Inferior parietal cortex (tissue), 1 donor: ENCODE results near the gene CFC1B.
"Not testable (repeated sequence)": the region's sequence is repeated elsewhere in the genome, so short reads cannot be mapped to it uniquely, and the experiment has no call there.

Experiments
- DNase-seq: peaks from one replicate; pipeline ENCODE4 v3.0.0-alpha.2; 2016; ENCODE audit errors: extremely low spot score

CFC1B gene

DNA sequence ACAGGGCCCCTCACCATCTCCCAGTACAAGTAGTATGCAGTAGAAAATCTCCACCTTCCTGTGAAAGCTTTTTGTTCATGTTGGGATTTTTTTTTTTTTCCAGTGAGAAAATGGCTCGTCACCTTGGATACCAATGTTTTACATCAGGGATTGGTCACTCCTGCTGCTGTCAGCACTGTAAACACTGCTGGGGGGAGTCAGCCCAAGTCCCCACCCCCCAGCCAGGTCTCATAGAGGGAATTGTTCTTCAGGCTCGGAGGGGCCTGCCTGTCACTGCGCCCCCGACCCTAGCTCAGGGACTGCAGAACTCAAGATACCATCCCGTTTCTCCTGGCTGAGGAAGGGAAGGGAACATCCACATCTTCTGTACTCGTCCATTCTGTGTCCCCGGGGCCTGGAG, at the start of gene CFC1B:
TSS of gene CFC1B (plus strand) at position 231 of the 400 bp plus-strand sequence. CDS start 263 bp downstream, outside the sequence.
- not testable (repeated sequence) for DNase-seq

- DNase-seq, result not testable (repeated sequence)
Observed at GRCh38 chr2:130491073-130491472, 29.9 kb upstream of the CFC1B start.

GRCh38 chr2:130509228-130509627, 11.8 kb upstream of the CFC1B start, which contains the start of gene POTEI:
Gene POTEI, minus strand, starts transcription at chr2:130509328. Its CDS starts 93 bp downstream, at chr2:130509235.
- DNase-seq, result not testable (repeated sequence)

- not testable (repeated sequence) for DNase-seq
Observed at GRCh38 chr2:130510807-130511746, 9.9 kb upstream of the CFC1B start.

GRCh38 chr2:130511747-130512451, 9.1 kb upstream of the CFC1B start:
- not testable (repeated sequence) for DNase-seq

GRCh38 chr2:130518516-130519106, 2.4 kb upstream of the CFC1B start:
- DNase-seq, result not testable (repeated sequence)

- DNase-seq, result not testable (repeated sequence)
Observed at GRCh38 chr2:130522390-130522789, 1.4 kb downstream of the CFC1B start.

GRCh38 chr2:130527365-130527967, 6.4 kb downstream of the CFC1B start:
- not testable (repeated sequence) for DNase-seq

DNA sequence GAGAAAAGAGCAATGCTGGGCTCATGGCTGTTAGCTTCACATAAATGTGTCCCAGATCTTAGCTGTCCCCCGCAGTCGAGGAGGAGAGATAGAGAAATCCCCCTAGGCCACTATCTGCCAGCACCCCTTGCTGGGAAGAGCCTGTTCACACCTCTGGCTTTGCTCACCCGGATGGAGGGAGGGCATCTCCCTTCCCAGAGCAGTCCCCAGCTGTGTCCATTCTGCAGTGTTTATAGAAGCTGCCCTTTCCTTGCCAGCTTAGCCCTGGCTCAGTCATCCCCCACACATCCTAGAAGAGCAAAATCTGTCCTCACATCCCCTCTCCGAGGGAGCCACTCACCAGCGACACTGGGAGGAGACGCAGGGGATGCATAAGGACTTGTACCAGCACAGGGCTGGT, 8.5 kb downstream of the CFC1B start:
- not testable (repeated sequence) for DNase-seq

DNA sequence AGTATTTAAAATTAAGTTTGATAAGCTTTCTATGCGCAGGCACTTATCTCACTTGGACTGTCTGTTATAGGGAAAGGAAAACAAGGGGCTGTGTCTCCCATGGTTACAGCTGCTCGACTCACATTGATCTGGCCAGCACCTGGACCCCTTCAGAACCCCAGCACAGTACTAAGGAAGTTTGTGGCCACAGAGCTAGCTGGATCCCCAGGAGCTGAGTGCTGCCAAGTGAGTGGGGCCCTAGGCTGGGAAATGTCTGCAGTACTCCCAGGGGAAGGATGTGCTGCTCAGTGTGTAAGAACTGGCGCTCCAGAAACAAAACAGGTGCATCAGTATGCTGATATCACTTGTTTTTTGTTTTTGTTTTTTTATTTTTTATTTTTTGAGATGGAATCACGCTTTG, 9.2 kb downstream of the CFC1B start:
- DNase-seq, result not testable (repeated sequence)

- DNase-seq, result not testable (repeated sequence)
Observed at GRCh38 chr2:130531225-130531624, 10.2 kb downstream of the CFC1B start.

DNA sequence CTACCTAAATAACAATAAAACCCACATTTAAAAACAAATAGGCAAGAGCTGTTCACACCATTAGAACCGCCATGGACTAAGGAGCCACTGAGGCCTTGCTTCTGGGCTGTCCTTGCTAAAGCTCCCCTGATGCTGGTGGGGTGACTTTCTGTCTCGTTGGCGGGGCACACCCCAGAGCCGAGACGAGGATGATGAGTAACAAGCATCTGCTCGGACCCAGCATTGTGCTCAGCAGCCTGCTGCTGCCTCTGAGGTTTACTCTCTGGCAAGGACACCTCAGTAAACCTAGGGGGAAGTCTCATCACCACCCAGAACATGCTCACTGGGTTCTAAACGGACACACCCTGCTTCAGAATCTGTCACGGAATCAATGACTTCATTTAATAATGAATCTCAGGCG, 10.7 kb downstream of the CFC1B start:
- not testable (repeated sequence) for DNase-seq

- not testable (repeated sequence) for DNase-seq
Observed at GRCh38 chr2:130536654-130537053, 15.6 kb downstream of the CFC1B start.

DNA sequence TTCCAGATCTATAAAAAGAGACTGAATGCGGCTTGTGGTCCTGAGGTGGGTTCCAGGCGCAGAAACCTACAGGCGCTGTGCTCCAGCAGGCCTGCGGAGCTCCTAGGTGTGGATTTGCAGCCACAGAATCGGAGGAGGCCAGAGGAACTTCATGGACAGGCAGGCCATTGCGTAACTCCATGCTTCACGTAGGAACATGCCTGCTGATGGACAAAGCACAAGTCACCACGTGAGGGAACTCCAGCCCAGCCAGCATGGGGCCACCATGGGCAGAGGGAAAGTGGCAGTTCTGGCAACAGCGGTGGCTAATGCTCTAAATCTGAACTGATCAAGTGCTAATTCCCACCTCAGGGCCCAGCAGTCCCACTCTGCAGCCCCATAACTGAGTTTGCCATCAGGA, 17.2 kb downstream of the CFC1B start:
- DNase-seq, result not testable (repeated sequence)

DNA sequence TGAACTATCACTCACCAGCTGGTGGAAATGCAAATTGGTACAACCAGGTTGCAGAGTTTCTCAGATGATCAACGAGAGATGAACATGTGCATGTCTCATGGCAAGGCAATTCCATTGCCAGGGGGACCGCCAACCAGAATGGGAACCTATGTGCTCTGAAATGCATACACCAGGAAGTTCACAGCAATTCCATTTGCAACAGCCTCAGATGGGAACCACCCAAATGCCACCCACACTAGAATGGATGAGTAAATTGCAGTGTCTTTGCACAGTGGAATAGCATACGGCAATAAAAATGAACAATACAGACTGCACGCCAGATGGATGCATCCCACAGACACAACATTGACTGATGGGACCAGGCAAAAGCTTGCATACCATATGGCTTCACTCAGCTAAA, 21.8 kb downstream of the CFC1B start:
- DNase-seq, result not testable (repeated sequence)

GRCh38 chr2:130543785-130544528, 22.9 kb downstream of the CFC1B start:
- DNase-seq, result not testable (repeated sequence)

DNA sequence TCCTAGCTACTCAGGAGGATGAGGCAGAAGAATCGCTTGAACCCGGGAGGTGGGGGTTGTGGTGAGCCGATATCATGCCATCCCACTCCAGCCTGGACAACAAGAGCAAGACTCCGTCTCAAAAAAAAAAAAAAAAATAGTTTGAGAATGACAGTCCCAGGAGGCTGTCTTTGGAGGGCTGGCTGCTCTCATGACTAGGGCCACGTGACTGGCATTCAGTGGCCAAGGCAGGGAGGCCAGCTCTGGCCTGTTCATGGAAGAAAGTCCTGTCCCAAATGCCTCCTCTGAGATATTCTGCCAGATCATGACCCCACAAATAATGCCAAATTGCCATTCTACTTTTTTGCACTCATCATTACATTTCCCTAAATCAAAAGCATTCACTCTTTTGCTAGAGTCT, 24.0 kb downstream of the CFC1B start:
- not testable (repeated sequence) for DNase-seq

- DNase-seq, result not testable (repeated sequence)
Observed at GRCh38 chr2:130548418-130548817, 27.4 kb downstream of the CFC1B start.

DNA sequence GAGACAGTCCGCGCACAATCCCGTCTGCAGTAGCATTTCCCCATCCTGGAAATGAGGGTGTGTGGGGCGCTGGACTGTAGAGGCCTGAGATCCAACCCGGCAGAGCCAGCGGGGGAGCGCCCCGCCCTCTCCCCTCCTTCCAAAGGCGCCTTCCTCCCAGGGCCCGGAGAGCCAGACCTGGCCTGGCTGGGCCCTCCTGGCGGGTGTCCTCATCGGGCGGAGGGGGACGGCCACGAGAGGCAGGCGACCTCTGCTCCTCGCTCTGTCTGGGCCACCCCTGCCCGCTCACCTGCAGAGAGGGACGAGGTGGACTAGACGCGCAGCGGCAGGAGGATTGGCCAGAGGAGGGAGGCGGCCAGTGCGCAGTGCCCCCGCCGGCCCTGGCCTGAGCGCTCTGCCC, 28.5 kb downstream of the CFC1B start:
- DNase-seq, result not testable (repeated sequence)

DNA sequence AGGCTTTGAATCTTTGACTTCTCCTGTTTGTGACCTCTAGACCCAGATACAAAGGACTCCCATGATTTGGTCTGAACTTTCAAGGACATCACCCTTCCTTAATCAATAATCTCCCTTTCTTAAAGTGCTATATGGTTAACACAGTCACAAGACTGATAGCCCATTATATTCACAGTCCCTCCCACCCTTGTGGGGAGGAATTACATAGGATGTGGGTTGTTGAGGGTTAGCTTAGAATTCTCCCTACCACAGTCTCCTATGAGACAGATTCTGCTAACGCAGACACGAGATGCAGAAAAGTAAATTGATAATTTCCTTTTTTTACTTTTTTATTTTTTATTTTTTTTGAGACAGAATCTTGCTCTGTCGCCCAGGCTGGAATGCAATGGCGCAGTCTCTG, 33.2 kb downstream of the CFC1B start:
- DNase-seq, result not testable (repeated sequence)

GRCh38 chr2:130556441-130556840, 35.4 kb downstream of the CFC1B start:
- DNase-seq, result not testable (repeated sequence)
